HT-29 (cell line): ENCODE data around the gene NKIRAS1. TPM values are rescaled to one million over a fixed set of nuclear protein-coding genes. Genes with fewer than 3 reads are reported as not detected.
"Not testable (repeated sequence)": the region's sequence is repeated elsewhere in the genome, so short reads cannot be mapped to it uniquely, and the experiment has no call there.

Experiments
- DNase-seq: peaks from one replicate; pipeline ENCODE4 v3.0.0-alpha.2; 2015; ENCODE audit warnings: low spot score
- total RNA-seq: library from RNA; depleted of rRNA; stranded (reverse); fragments of >200 nt; shearing (Covaris generic); gene quantifications from 2 replicates; pipeline ENCODE4 v1.2.3, GENCODE V29; 2014; rRNA removed

Gene NKIRAS1
- total RNA-seq, 1 experiment from 2014 or later, result 1.2 TPM

DNA sequence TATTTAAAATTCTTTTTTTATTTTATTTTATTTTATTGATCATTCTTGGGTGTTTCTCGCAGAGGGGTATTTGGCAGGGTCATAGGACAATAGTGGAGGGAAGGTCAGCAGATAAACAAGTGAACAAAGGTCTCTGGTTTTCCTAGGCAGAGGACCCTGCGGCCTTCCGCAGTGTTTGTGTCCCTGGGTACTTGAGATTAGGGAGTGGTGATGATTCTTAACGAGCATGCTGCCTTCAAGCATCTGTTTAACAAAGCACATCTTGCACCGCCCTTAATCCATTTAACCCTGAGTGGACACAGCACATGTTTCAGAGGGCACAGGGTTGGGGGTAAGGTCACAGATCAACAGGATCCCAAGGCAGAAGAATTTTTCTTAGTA is 46.1 kb downstream of the NKIRAS1 start:
- DNase-seq, result not testable (repeated sequence)

DNA sequence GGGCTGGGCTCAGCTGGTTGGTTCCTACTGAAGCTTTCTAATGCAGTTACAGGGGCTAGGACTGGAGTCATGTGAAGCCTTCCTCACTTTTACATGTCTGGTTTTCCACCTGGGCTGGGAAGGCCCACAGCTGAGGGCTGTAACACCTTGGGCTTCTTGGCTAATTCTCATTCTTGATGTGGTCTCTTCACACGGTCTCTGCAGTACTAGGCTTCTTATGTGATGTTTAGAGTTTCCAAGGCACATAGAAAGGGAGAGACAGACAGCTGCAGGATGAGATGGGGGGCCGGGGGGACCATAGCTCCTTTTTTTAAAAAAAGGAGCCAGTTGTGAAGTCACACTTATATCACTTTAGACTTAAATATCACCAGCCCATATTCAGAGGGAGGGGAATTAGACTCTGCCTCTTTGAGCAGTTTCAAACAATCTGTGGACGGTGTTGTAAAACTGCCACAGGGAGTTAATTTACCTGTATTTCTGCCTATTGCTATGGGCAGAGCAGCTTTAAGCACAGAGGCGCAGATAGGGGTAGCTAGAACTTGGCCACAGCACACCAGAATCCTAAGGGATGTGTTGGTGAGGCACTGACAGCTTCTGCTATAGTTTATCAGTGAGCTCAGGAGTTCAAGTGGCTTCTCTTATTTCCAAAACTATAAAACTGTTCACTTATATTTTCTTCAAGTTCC is 46.7 kb downstream of the NKIRAS1 start:
- no peak for DNase-seq

DNA sequence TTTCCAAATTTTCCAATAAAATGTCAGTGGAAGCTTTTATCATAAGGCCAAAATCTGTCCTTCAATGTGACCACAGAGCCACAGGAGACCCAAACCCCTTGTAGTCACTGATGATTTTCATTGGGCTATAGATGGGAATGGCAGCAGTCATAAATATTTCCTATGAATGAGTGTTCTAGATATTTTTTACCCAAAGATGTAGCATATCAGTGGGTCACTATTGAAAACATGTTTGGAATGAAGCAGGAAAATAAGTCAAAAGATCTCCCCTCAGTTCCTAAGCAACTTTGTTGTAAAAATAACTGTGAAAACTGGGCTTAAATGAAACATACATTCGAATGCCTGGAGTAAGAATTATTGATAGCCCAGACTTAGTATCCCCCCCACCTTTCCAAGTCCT is 49.0 kb downstream of the NKIRAS1 start:
- DNase-seq, result no peak

DNA sequence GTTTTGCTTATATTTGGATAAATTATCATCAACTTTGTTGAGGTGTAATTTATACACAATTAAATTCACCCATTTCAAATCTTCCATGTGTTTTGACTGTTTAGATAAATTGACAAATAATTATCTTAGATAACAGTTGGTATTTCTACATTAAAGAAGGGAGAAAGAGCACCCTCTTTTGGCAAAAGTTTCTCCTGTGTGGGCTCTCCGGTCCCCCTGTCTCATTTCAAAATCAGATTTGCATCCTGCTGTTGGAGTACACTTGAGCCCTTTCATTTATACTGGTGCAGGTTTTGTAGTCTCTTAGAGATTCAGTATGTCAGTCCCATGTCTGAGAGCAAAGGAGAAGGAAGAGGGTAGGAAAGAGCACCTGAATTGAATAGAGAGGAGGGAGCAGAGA is 49.4 kb downstream of the NKIRAS1 start:
- no peak for DNase-seq

DNA sequence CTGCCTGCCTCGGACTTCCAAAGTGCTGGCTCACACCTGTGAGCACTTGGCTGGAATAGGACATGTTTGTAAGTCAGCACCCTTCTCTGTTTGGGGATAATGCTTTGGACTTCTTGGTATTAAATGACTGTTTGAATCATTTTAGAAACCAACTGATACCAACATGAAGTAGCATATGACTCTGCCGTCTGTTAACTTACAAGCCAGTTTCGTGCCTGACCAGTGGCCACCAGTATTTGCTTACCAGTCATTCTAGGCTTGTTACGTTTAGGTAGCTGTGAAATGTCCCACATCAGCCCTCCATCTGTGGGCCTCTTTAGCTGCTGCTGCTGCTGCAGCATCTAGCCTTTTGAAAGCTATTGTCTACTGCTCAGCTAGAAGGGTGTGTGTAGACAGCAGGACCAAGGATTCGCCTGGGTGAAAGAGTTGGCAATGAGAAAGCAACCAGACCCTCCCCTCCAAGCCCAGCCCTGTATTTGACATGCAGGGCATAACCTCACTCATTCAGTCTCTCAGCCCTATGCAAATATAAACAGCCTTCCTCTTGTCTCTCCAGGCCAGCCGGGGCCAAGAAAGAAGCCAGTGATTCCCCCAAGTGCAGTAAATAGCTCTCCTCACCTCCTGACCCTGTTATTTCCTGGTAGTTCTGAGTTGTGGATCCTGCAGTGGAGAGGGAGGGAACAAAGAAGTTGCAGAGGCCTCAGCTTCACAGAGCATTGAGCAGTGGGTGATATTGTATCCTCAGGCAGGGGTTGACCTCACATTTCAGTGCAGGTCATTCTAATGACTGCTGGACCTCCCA is 51.0 kb downstream of the NKIRAS1 start:
- DNase-seq, result peak; percentile 24

DNA sequence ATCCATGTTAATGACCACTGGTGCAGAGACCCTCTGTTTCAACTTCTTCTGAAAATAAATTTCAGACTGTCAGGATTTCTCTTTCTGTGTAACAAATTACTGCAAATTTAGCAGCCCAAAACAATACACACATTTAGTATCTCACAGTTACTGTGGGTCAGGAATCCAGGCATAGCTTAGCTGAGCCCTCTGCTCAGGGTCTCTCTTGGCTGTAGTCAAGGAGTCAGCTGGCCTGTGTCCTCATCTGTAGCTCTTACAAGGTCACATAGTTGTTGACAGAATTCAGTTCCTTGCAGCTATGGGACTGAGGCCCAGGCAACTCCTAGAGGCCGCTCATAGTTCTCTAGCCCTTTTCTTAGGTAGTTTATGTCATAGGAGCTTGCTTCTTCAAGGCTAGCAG is 51.9 kb downstream of the NKIRAS1 start:
- DNase-seq, result no peak

DNA sequence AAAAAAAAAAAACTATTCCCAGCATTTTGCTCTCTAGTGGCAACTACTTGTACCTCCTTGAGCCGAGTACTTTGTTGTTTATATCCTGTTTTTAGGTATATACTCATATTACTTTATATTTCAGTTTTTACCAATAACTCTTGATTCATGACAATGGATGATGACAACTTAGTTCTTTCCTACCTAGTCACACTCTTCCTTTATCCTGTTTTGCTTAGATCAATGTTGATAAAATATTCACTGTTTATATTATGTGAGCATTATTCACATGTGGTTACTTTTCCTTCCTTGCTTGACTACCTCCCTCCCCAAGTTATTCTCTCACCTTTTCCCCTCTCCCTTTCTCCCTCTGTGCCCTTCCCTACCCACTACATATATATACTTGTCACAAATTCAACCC is 53.7 kb downstream of the NKIRAS1 start:
- no peak for DNase-seq

DNA sequence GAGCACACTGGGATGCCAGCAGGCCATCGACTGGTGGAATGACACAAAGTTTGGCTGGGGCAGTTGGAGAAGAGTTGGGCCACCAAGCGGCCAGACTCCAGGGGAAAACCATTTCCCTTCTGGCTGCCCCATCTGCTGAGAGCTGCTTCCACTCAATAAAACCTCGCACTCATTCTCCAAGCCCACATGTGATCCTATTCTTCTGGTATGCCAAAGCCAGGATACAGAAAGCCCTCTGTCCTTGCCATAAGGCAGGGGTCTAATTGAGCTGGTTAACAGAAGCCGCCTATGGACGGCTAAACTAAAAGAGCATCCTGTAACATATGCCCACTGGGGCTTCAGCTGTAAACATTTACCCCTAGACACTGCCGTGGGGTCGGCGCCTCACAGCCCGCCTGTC is 55.1 kb downstream of the NKIRAS1 start:
- DNase-seq, result no peak

DNA sequence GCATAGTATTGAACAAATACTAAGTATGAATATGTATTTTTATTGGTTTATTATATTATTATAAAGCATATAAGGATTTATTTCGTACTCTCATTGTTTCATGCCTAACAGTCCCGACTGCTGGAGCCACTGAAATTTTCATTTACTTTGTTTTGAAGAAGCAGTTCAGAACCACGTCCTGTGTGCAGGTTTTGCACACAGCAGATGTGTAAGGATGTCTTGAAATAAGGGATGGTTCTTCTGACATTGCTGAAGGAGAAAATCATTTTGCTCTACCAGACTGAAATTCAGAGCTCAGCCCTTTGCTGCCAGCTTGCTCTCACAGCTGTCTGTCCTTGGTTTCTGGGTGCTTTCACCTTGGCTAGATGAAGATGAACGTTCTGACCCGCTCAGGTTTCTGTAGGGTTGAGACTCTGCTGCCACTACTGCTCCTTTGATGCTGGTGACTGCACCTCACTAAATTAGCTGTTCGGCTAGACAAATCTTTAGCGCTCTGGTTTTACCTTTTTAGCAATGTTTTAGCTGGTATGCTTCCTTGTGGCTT is 56.9 kb downstream of the NKIRAS1 start:
- DNase-seq, result no peak

DNA sequence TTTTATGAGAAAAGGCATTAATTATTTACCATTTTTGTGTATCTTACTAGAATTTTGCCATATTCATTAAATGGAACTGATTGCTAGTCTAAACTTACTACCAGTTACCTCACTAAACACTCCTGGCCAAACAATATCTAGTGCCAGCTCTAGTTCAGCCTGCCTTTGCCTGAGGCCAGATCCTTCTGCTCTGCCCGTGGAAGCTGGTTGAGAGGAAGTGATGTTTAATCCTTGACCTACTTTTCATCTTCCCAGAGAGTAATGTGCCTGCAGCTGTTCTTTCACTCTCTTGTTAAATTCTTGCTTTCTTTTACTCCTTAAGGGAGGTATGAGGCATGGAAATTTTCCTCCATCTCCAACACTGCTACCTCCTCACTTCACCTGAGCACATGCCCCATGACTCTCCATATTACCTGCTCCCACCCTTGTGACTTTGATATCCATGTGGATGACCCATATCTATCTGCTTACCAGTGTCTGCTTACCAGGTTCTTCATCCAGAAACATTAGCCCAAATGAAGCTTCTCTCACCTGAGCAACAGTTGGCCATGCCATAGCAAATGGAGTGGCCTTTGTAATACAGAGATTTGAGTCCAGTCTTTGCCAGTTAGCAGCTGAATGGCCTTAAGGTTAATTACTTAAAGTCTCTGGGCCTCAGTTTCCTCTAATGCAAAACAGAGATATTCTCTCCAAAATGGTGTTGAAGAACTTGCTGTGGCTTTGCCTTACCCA is 57.6 kb downstream of the NKIRAS1 start:
- no peak for DNase-seq

DNA sequence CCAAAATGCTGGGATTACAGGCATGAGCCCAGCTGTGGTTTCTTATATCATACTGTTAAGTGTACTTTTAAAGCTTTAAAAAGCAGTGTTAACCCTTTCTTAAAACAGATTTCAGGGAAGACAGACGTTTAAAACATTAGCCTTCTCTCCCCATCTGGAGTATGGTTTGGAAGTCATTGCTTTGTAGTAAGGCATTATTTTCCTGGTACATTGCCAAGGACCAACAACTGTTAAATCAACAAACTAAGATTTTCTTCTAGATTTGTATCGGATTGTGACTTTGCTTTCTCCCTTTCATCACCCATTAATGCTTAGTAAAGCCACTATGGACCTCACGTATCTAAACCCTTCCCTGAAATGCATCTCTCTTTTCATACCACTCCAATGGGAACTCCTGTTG is 60.5 kb downstream of the NKIRAS1 start:
- no peak for DNase-seq

DNA sequence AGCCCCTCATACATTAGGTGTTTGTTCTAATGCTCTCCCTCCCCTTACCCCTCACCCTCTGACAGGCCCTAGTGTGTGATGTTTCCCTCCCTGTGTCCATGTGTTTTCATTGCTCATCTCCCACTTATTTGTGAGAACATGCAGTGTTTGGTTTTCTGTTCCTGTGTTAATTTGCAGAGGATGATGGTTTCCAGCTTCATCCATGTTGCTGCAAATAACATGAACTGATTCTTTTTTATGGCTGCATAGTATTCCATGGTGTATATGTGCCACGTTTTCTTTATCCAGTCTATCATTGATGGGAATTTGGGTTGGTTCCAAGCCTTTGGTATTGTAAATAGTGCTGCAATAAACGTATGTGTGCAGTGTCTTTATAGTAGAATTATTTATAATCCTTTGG is 67.3 kb downstream of the NKIRAS1 start:
- DNase-seq, result not testable (repeated sequence)

DNA sequence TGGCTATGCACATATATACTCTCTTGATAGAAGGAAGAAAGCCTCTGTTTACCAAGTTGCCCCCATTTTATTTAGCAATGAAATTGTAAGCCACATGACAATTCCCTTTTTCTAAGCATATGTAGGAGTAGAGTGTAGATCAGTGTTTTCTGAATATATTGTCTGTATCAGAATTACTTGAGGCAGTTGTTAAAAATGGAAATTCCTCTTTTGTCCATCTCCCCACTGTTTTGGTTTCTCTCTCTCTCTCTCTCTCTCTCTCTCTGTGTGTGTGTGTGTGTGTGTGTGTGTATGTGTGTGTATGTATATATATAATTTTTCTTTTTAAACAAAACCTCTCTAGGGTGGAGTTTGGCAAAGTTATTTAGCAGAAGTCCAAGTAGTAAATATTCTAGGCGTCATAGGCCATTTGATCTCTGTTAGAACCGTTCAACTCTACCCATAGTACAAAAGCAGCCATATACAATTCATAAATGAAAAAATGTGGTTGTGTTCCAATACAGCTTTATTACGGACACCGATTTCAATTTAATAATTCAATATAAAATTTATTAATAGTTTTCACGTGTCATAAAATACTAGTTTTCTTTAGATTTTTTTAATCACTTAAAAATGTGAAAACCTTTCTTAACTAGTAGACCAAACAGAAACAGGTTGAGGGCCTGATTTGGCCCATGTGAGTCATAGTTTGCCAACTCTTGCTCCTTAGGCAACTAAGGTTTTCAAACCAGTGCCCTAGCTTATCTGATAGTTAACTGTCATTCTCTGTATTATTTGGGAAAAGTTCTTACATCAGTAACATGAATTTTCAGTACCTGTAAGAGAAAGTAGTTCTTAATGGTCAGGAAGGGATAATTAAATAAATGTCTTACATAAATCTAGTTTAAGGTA is 71.2 kb downstream of the NKIRAS1 start:
- no peak for DNase-seq

DNA sequence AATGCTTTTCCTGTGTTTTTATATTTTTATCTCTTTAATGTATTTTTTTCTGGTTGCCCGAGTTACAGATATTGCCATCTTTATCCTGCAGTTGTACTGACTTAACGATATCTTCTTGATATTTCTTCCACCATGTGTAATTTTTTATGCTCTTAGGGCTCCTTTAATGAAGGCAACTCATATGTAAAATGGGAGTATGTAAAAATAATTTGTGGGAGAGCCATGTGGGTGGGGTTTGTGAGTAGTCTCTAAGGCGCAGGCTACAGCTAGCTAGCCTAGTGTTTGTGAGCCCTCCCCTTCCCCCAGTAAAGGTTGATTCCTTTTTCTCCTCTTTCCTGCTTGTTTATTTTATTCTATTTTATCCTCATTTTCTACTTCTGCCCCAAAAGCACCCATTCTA is 72.9 kb downstream of the NKIRAS1 start:
- DNase-seq, result no peak

Other genes with a start within 250 kb of the NKIRAS1 start
- gene UBE2E1, start 111.0 kb downstream of the NKIRAS1 start, total RNA-seq, result 43.1 and 51.3 TPM in 2 replicates
- 1,130 and 1,186 TPM in 2 replicates for gene RPL15, start 142 bp upstream of the NKIRAS1 start, total RNA-seq
- 10.9 and 12.9 TPM in 2 replicates for gene NR1D2, start 28.3 kb upstream of the NKIRAS1 start, total RNA-seq